ENCODE measurements around the gene CSRP1. TPM values are rescaled to one million over a fixed set of nuclear protein-coding genes. Genes with fewer than 3 reads are reported as not detected.
A peak's percentile ranks its signal among the peaks of the same experiment; 100 is the strongest.

CSRP1 gene
- total and polyA plus RNA-seq, 9 of the 15 experiments (the other 6 are each of a cell fraction or from before 2014, with no cell fraction given): 6.8 to 39.4 (median 23.7) TPM

- TF ChIP-seq ILK (tag; IDR thresholded peaks at IDR 0.05; ENCODE audit: borderline replicate concordance, low read depth) (no peak), GABPB2 (CRISPR knock-in tag; conservative IDR thresholded peaks at IDR 0.05) (no peak), ZBTB17 (CRISPR knock-in tag; IDR thresholded peaks at IDR 0.05) (peak; percentile 62; the same call in 1 of the 2 replicates), HBP1 (CRISPR knock-in tag; IDR thresholded peaks at IDR 0.05) (peak; percentile 59; the same call in 1 of the 2 replicates), CBX1 (IDR thresholded peaks at IDR 0.05; ENCODE audit: low read depth) (peak; percentile 32; the same call in 1 of the 2 replicates), ZNF668 (CRISPR knock-in tag; IDR thresholded peaks at IDR 0.05) (no peak), SRF (CRISPR knock-in tag; IDR thresholded peaks at IDR 0.05) (peak in 1 of 2 experiments; percentile 49; a peak in 1 of 4 replicates), TFAP4 (CRISPR knock-in tag; IDR thresholded peaks at IDR 0.05; ENCODE audit: borderline replicate concordance) (0 out of 2 replicates have a peak, but pooled peaks have one; percentile 19), POU5F1 (IDR thresholded peaks at IDR 0.05; ENCODE audit: borderline replicate concordance, low read depth, low read length, partially characterized antibody) (no peak), HIVEP1 (CRISPR knock-in tag; IDR thresholded peaks at IDR 0.05) (0 out of 2 replicates have a peak, but pooled peaks have one; percentile 30), LCOR (CRISPR knock-in tag; IDR thresholded peaks at IDR 0.05) (peak; percentile 76; the same call in 1 of the 2 replicates), RFX7 (CRISPR knock-in tag; IDR thresholded peaks at IDR 0.05) (no peak), GABPB1 (CRISPR knock-in tag; IDR thresholded peaks at IDR 0.05) (peak; percentile 88)
- TF ChIP-seq, protein P1, sequence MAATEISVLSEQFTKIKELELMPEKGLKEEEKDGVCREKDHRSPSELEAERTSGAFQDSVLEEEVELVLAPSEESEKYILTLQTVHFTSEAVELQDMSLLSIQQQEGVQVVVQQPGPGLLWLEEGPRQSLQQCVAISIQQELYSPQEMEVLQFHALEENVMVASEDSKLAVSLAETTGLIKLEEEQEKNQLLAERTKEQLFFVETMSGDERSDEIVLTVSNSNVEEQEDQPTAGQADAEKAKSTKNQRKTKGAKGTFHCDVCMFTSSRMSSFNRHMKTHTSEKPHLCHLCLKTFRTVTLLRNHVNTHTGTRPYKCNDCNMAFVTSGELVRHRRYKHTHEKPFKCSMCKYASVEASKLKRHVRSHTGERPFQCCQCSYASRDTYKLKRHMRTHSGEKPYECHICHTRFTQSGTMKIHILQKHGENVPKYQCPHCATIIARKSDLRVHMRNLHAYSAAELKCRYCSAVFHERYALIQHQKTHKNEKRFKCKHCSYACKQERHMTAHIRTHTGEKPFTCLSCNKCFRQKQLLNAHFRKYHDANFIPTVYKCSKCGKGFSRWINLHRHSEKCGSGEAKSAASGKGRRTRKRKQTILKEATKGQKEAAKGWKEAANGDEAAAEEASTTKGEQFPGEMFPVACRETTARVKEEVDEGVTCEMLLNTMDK (IDR thresholded peaks at IDR 0.05; ENCODE audit: borderline replicate concordance, insufficient read depth, low read depth, low read length, poor library complexity, severe bottlenecking): no peak
- TF ChIP-seq, protein P2, sequence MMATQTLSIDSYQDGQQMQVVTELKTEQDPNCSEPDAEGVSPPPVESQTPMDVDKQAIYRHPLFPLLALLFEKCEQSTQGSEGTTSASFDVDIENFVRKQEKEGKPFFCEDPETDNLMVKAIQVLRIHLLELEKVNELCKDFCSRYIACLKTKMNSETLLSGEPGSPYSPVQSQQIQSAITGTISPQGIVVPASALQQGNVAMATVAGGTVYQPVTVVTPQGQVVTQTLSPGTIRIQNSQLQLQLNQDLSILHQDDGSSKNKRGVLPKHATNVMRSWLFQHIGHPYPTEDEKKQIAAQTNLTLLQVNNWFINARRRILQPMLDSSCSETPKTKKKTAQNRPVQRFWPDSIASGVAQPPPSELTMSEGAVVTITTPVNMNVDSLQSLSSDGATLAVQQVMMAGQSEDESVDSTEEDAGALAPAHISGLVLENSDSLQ (IDR thresholded peaks at IDR 0.05): peak; percentile 96
- TF ChIP-seq, protein P3, sequence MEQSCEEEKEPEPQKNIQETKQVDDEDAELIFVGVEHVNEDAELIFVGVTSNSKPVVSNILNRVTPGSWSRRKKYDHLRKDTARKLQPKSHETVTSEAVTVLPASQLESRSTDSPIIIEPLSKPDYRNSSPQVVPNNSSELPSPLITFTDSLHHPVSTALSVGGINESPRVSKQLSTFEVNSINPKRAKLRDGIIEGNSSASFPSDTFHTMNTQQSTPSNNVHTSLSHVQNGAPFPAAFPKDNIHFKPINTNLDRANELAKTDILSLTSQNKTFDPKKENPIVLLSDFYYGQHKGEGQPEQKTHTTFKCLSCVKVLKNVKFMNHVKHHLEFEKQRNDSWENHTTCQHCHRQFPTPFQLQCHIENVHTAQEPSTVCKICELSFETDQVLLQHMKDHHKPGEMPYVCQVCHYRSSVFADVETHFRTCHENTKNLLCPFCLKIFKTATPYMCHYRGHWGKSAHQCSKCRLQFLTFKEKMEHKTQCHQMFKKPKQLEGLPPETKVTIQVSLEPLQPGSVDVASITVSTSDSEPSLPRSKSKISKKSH (CRISPR knock-in tag; IDR thresholded peaks at IDR 0.05): no peak
- TF ChIP-seq, protein P4, sequence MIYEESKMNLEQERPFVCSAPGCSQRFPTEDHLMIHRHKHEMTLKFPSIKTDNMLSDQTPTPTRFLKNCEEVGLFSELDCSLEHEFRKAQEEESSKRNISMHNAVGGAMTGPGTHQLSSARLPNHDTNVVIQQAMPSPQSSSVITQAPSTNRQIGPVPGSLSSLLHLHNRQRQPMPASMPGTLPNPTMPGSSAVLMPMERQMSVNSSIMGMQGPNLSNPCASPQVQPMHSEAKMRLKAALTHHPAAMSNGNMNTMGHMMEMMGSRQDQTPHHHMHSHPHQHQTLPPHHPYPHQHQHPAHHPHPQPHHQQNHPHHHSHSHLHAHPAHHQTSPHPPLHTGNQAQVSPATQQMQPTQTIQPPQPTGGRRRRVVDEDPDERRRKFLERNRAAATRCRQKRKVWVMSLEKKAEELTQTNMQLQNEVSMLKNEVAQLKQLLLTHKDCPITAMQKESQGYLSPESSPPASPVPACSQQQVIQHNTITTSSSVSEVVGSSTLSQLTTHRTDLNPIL (CRISPR knock-in tag; IDR thresholded peaks at IDR 0.05): peak; percentile 32; the same call in 1 of the 2 replicates
These were observed 45.2 kb upstream of the CSRP1 start (continued) for GRCh38 chr1:201551877-201552731.
